Measurements from ENCODE around the gene TBC1D14. TPM values are rescaled to one million over a fixed set of nuclear protein-coding genes. Genes with fewer than 3 reads are reported as not detected.

The TBC1D14 gene
- total RNA-seq, 1 experiment from 2014 or later, result 58.4 TPM

DNA sequence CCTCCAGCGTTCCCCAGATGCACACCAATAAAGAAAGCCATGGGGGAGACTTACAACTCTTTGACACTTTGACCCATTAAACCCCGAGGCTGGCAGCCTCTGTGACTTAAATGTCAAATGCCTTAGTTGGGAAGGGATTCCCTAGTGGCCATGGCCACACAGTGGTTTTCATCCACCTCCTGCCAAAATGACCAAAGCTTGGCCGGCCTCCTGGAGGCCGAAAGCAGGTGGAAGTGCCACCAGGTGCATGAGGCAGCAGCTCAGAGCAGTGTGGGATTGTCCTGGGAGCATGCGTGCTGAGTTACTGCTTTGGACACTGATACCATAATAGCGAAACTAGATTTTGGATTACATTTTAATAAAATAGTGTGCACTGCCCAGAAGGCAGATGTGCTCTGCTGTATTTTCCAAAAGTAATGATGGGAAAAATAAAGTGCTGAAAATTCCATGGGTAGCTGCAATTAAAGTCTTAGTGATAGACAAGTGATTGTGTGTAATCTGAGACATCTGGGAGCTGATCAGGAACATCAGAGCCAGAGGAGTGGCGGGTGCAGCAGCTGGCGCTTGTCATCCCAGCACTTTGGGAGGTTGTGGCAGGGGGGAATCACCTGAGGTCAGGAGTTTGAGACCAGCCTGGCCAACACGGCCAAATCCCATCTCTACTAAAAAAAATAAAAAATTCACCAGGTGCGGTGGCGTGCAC lies 93.7 kb downstream of the TBC1D14 start:
- DNase-seq (ENCODE audit: low spot score), result no peak
- in situ Hi-C loops (cut with HindIII; ENCODE audit: low sequenced_read_pairs), result no loop called here

DNA sequence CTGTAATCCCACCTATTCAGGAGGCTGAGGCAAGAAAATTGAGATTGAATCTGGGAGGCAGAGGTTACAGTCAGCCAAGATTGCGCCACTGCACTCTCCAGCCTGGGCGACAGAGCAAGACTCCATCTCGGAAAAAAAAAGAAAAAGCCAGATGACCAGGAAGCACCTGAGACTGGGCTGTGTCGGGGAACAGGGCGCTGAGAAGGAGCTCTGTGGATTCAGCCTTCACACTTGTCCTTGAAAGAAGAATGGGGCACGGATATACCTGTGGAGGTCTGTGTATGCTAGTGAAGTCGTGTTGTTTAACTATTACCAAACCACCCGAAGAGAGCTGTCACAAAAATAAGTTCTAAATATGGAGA lies 94.2 kb downstream of the TBC1D14 start:
- no peak for DNase-seq (ENCODE audit: low spot score)
- in situ Hi-C loops (cut with HindIII; ENCODE audit: low sequenced_read_pairs), result no loop called here

DNA sequence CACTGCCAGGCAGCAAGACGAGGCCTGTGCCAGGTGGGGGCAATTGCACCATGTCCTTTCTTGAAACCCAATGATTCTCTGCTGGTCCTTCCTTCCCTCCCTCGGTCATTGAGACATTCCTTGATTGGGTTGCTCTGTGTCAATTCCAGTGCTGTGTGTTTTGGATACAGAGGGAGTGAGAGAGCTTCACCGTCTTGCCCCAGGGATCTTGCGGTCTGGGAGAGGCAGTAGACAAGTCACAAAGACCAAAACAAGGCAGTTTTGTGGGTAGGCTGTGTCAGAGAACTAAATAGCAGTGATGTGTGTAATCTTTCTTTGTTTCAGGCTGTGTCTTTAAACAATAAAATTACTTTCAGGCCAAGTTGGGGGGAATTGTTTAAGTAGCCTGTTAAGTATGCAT lies 94.7 kb downstream of the TBC1D14 start:
- in situ Hi-C loops (cut with HindIII; ENCODE audit: low sequenced_read_pairs), result no loop called here
- DNase-seq (ENCODE audit: low spot score), result no peak

DNA sequence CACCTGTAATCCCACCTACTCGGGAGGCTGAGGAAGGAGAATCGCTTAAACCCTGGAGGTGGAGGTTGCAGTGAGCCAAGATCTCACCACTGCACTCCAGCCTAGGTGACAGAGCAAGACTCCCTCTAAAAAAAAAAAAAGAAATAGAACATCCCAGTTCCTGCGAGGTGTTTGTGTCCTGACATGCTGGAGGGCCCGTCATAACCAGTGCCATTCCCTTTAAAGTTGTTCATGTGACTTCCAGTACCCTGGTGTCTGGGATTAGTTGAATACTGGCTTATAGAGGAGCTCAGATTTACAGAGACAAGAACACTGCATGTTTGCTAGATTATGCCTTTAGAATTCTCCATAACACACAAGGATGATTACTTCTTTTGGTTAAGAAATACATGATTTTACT lies 95.9 kb downstream of the TBC1D14 start:
- in situ Hi-C loops (cut with HindIII; ENCODE audit: low sequenced_read_pairs), result no loop called here
- DNase-seq (ENCODE audit: low spot score), result no peak

DNA sequence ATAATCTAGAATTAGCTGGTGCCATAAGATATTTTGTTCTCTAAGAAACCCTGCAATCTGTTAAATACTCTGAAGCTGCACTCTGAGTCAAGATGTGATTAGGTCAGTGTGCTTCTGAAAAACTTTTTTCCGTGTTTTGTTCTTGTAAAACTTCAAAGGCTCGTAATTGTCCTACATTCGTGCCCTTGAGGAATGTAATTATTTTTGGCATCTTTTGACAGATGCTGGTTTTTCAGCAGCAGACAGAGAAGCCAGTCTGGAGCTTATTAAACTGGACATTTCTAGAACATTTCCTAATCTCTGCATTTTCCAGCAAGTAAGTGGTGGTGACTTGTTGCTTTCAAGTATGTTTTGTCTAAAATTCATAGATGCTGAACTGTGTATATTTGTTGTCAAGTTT lies 96.8 kb downstream of the TBC1D14 start:
- in situ Hi-C loops (cut with HindIII; ENCODE audit: low sequenced_read_pairs), result no loop called here
- DNase-seq (ENCODE audit: low spot score), result no peak

DNA sequence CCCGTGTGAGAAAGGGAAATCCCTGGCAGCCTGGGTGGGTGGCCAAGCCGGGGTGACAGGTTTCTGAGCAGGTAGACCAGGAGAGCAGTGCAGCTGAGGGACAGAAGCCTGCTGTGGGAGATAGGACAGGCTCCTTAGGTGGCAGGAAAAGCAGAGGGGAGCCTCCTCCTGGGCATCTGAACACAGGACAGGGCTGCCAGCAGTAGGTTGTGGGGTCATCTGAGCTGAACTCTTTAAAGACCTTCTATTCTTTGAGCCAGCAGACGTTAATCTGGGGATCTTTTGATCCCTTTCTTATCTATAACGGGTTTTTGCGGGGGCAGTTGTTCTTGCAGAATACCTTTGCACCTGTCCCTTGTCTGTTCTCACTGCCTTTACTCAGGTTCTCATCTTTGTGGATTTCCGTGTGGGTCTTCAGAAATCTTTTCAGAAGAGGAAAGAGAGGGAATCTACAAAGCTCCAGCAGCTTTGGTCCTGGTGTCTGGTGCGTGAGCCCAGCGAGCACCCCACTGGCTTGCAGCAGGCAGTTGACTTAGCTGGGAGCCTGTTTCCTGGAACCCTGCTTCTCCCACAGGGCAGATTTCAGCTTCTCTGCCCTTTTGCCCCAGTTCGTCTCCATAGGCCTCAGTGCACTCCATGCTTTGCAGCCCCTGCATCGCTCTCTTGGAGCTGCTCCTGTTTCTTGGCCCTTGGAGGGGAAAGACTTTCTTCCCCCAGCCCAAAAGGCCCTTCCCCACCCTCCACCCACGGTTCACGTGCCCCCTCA lies 97.7 kb downstream of the TBC1D14 start:
- no peak for DNase-seq (ENCODE audit: low spot score)
- in situ Hi-C loops (cut with HindIII; ENCODE audit: low sequenced_read_pairs), result no loop called here

DNA sequence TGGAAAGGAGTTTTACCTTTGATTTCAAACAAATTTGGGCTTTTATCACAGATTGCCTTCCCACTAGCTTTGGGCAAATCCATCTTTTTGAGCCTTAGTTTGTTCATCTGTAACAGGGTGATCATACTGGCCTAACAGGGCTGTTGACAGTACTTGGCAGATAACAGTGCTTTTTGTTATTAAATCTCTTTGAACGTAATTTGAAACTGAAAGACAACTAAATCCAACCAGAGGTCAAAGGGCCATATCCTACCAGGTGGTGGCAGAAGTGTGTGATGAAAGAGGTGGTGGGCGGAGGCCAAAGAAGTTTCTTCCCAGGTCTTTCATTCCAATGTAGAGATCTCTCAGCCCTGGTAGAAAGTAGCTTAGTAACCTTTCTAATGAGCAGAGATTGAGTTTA lies 98.3 kb downstream of the TBC1D14 start:
- no peak for DNase-seq (ENCODE audit: low spot score)
- in situ Hi-C loops (cut with HindIII; ENCODE audit: low sequenced_read_pairs), result no loop called here

DNA sequence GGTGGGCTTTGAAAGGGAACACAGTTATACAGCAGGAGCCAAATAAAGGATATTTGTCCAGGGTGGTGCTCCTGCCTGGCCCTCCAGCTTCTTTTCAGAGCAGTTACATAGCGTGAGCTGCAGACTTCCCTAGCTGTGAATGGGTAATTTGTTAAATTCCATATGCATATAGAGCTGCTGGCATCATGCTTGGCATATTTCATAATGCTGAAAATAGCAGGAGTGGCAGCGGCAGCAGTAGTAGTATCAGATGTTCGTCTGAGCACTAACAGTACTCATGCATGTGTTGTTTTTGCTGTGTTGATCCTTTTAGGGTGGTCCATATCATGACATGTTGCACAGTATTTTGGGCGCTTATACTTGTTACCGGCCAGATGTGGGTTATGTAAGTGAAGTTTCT lies 99.9 kb downstream of the TBC1D14 start:
- DNase-seq (ENCODE audit: low spot score), result no peak
- in situ Hi-C loops (cut with HindIII; ENCODE audit: low sequenced_read_pairs), result no loop called here

DNA sequence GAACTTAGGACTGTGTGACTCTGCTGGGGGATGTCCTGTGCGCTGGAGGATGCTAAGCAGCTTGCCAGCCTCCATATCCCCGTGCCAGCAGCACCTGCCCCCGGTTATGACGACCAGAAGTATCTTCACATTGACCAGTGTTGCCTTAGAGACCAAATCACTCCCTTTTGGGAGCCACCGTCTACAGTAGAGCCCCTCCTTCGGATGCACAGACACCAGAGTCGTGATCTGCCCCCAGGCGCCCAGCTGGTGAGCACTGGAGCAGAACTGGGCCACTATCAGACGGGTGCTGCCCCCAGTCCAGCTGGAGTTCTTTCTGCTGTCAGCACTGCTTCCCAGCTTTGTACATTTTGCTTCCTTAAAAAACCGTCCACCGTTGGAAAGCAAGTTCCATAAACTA lies 103.5 kb downstream of the TBC1D14 start:
- in situ Hi-C loops (cut with HindIII; ENCODE audit: low sequenced_read_pairs), result no loop called here
- no peak for DNase-seq (ENCODE audit: low spot score)

DNA sequence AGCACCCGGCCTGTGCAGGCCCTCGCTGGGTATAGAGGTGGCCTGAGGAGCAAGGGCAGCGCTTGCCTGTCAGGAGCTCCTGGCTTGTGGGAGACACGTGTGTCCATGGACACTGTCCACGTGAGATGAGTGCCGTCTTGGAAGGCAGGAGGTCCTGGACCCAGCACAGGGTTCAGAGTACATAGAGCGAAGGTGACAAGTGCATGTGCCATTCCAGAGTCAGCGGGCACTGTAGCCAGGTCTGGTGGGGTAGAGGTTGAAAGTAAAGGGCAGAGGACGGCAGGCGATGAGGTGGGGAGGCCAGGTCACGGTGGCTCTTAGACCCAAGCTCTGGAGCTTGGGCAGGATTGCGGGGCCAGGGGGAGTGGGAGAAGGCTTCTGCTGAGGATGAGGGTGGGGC lies 105.2 kb downstream of the TBC1D14 start:
- DNase-seq (ENCODE audit: low spot score), result no peak
- in situ Hi-C loops (cut with HindIII; ENCODE audit: low sequenced_read_pairs), result no loop called here

DNA sequence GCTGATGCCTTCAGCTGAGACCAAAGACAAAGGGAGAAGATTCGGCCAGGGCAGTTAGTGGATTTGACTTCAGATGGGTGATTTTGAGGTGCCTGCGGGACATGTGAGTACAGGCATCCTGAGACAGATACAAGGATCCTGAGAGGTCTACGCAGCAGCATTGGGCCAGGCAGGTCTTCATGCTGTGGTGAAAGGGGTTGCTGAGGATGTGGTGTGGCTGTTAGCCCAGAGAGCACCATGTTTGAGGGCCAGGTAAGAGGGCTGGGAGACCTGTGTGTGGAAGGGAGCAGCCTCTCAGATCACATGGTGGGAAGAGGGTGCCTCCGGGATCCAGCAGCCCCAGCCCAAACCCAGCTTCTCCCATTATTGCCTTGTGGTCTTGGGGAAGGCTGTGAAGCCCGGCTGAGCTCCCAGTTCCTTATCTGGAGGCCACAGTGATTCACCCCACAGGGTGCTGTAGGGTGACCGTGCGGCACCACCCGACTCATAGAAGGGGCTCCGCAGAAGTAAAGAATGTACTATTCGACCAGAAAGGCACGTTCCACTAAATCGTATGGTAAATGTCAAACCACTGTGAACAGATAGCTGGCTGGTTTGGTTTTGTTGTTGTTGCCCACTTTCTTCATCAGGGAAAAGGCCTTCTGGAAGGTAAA lies 105.9 kb downstream of the TBC1D14 start:
- DNase-seq (ENCODE audit: low spot score), result no peak
- in situ Hi-C loops (cut with HindIII; ENCODE audit: low sequenced_read_pairs), result no loop called here

DNA sequence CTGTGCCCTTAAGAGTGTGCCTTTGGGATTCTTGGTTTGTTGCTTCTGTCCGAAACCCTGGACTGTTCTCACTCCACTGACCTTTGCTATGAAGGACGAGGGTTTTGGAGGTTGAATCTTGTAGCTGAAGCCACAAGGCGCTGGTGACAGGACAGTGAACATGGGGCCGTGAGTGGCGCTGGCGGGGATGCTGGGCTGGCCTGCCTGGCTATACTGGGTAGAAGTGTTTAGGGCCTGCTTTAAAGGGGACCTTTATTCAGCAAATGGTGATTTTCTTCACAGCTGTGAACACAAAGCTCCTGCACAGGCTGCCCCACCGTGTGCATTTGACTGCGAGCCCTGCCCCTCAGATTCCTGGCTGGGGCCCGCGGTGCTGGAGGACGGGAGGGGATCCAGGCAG lies 106.5 kb downstream of the TBC1D14 start:
- in situ Hi-C loops (cut with HindIII; ENCODE audit: low sequenced_read_pairs), result no loop called here
- DNase-seq (ENCODE audit: low spot score), result no peak

DNA sequence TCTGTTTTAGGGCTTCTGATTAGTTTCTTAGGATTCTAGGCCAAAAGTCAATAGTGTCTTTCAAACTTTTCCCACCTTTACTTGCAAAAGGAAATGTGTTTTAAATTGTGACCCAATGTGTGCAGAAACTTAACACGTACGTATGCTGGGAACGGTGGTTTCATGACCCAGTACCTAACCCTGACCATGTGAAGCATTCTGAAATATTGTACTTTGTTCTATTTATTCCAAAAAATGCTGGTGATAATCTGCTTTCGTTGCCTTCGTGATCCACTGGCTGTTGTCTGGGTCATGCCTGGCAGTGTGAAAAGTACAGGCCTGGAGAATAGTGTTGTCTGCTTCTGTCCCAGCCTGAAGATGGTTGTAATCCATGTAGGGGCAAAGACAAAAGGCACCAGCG lies 106.9 kb downstream of the TBC1D14 start:
- no peak for DNase-seq (ENCODE audit: low spot score)
- in situ Hi-C loops (cut with HindIII; ENCODE audit: low sequenced_read_pairs), result no loop called here

DNA sequence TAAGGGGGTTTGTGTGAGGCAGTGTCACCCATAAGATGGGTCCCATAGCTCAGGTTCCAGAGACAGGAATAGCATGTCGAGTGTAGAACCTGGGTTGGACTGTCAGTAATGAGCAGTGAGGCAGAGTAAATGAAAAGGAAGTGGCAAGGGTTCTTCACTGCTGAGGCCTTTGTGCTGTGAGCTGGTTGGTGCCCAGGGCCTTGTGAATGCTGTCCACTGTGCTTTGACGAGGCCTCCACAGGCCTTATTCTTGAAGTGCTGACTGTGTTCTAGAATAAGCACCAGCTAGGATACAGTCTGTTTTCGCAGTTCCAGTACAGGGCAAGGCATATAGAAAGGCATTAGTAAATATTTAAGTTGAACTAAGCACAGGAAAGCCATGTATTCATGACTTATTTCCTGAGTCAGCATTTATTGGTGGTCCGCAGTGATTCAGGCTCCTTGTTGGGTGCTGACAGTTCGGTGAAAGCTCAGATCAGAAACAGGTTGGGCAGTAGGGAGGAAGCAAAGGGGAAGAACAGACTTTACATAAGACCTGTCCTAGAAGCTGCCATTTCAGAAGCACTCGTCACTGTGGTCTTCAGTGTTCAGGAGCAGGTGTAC lies 107.9 kb downstream of the TBC1D14 start:
- no peak for DNase-seq (ENCODE audit: low spot score)
- in situ Hi-C loops (cut with HindIII; ENCODE audit: low sequenced_read_pairs), result no loop called here

DNA sequence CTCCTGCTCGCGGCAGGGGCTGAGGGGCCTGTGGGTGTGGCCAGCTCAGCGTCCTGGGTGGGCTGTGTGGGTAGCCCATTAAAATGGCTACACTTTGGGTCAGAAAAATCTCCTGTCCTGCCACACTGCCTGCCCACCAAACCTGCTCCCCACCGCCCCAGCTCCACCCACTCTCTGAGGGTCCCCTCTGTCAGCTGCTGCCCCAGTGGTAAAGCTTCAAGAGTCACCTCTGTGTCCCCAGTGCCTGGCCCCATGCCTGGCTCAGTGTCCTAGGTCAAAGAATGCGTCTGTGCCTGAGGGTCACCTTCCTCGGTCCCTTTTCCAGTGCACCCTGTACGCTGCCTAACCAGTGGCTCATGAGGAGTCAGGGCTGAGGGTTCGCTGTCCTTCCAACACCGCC lies 108.7 kb downstream of the TBC1D14 start:
- no peak for DNase-seq (ENCODE audit: low spot score)
- in situ Hi-C loops (cut with HindIII; ENCODE audit: low sequenced_read_pairs), result no loop called here

DNA sequence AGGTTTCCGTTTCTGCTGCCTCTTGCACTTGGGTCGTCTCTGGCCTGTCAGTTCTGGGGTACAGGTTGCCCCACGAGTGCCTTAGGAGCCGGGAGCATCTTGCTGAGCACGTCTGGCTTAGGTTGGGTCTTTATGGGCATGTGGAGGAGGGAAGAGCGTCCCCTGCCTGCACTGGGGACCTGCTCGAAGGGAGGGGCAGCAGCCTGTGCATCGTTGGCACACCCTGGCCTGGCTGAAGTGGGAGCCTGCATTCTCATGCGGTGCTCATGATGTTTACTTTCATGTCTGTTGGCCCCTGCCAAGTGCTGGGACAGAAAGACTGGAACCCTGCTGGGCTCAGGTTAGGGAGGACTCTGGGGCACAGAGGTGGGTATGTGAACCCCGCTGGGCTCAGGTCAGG lies 109.7 kb downstream of the TBC1D14 start:
- DNase-seq (ENCODE audit: low spot score), result no peak
- in situ Hi-C loops (cut with HindIII; ENCODE audit: low sequenced_read_pairs), result no loop called here

DNA sequence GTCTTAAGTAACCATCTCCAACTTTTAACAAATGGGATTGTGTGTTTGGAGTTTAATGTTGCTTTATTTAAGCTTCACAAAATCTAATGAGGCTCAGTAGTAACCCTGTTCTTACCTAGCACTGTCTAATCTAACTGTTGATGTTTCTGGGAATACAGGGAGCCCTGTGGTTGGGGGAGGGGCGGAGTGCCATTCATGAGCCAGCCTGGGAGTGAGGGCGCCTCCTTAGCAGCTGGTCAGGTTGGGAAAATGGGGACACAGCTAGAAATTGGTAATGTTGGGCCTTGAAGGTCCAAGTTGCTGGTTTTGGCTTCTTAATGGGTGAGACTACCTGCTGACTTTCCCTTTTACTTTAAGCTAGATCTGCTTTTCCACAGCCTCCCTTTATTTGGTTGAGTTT lies 110.7 kb downstream of the TBC1D14 start:
- no peak for DNase-seq (ENCODE audit: low spot score)
- in situ Hi-C loops (cut with HindIII; ENCODE audit: low sequenced_read_pairs), result loop anchor here (5.0 kb wide), 1 partner anchor 33 kb away; no protein-coding TSS in a partner anchor

DNA sequence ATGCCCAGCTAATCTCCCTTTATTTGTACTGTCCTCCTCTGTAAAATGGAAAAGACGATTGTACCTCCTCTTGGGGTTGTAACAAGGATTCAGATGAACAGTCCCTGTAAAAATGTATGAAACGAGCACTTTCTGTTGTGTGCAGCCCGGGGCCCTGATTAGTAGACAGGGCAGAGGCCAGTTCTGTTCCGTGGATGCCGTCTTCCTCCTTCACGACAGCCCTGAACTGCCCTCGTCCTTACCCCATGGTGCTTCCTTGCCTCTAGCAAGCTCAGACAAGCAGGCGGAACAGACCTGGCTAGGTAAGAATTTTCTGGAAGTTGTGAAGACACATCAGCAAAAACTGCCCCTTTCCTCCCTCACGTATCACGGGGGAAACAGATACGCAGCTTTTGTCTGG lies 111.2 kb downstream of the TBC1D14 start:
- no peak for DNase-seq (ENCODE audit: low spot score)
- in situ Hi-C loops (cut with HindIII; ENCODE audit: low sequenced_read_pairs), result loop anchor here (5.0 kb wide), 1 partner anchor 34 kb away; no protein-coding TSS in a partner anchor

DNA sequence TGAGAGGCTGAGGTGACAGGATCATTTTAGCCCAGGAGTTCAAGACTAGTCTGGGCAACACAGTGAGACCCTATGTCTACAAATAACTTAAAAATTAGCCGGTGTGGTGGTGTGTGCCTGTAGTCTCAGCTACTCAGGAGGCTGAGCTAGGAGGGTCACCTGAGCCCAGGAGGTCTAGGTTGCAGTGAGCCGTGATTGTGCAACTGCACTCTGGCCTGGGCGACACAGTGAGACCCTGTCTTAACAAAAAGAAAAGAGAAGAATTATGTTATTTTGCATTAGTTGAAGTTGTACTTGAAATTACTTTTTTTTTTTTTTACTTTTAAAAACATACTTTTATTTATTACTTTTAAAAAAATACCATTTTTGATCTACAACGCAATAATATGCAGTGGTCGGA lies 111.7 kb downstream of the TBC1D14 start:
- DNase-seq (ENCODE audit: low spot score), result no peak
- in situ Hi-C loops (cut with HindIII; ENCODE audit: low sequenced_read_pairs), result loop anchor here (5.0 kb wide), 1 partner anchor 34 kb away; no protein-coding TSS in a partner anchor

All from G401 (cell line).